Natural killer cell treated with Interleukin-12 subunit alpha and Interleukin-12 subunit beta and Interleukin-15 and Interleukin-18, amount 100 ng/mL, for 72 hours (primary cell): ENCODE results near the gene ADAM12. TPM values are rescaled to one million over a fixed set of nuclear protein-coding genes. Genes with fewer than 3 reads are reported as not detected.
"Not testable (repeated sequence)": the region's sequence is repeated elsewhere in the genome, so short reads cannot be mapped to it uniquely, and the experiment has no call there.

Experiments
- ATAC-seq, 2 donors: fragments of 150-1000 bp; cut with Tn5 transposase in 1 of 2; sonication (Bioruptor Pico), chemical (Tn5 transposase) in 1 of 2; 2 replicates each; pipeline ENCODE4 v1.10.0; 2021
- DNase-seq: peaks from one replicate; pipeline ENCODE4 v3.0.0; 2022; ENCODE audit warnings: low spot score
- H3K27ac Mint-ChIP-seq, 2 donors: 1 replicate in 1 of 2; 2 replicates in 1 of 2; pipeline ENCODE4 v1.8.0; 2022; ENCODE audit warnings: mixed read lengths in 2 of 2, mild to moderate bottlenecking in 1 of 2, moderate library complexity in 1 of 2
- H3K27me3 Mint-ChIP-seq, 2 donors: 1 replicate in 1 of 2; 2 replicates in 1 of 2; pipeline ENCODE4 v1.8.0; 2022; ENCODE audit warnings: mixed read lengths in 2 of 2
- H3K36me3 Mint-ChIP-seq: one replicate; pipeline ENCODE4 v1.8.0; 2022; ENCODE audit warnings: mixed read lengths
- H3K4me1 Mint-ChIP-seq, 2 donors: 1 replicate in 1 of 2; 2 replicates in 1 of 2; pipeline ENCODE4 v1.8.0; 2022; ENCODE audit warnings: low read depth in 2 of 2, mixed read lengths in 2 of 2, mild to moderate bottlenecking in 1 of 2
- H3K4me3 Mint-ChIP-seq: one replicate; pipeline ENCODE4 v1.8.0; 2022; ENCODE audit warnings: mixed read lengths
- H3K9me3 Mint-ChIP-seq: 2 replicates; pipeline ENCODE4 v1.8.0; 2022; ENCODE audit warnings: mixed read lengths
- total RNA-seq, 2 donors: library from RNA; stranded (reverse); gene quantifications; one replicate each; pipeline ENCODE4 v1.2.3, GENCODE V29; 2022

Gene ADAM12
- total RNA-seq, 2 donors from 2014 or later = 0.06 to 0.48 TPM

DNA sequence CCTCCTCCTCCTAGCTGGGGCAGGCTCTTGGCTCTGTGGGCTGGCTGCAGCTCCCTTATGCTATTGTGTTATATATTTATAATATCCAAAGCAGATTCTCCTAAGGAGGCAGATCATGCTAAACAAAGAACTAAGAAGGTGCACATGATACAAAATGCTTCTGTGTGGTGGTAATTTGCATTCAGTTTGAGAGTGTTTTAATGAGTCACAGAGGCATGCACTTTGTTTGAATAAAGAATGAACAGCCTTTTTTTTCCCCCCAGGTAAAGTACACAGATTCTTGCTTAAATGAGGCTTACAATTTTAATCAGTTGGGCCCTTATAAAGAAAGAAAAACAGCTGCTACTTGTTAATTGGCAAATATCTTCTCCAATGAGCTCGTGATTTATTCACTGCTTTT, 396.9 kb downstream of the ADAM12 start:
- no peak for ATAC-seq
- DNase-seq = no peak
- Mint-ChIP-seq H3K9me3 (no peaks in the 10 kb centered on the region), H3K36me3 (no peaks in the 10 kb centered on the region), H3K27ac (no peak overlapping the region), H3K4me1 (peaks cover 0 to 7% of the 10 kb centered on the region in 2 donors), H3K27me3 (peaks cover 0 to 6% of the 10 kb centered on the region in 2 donors), H3K4me3 (no peak overlapping the region)

DNA sequence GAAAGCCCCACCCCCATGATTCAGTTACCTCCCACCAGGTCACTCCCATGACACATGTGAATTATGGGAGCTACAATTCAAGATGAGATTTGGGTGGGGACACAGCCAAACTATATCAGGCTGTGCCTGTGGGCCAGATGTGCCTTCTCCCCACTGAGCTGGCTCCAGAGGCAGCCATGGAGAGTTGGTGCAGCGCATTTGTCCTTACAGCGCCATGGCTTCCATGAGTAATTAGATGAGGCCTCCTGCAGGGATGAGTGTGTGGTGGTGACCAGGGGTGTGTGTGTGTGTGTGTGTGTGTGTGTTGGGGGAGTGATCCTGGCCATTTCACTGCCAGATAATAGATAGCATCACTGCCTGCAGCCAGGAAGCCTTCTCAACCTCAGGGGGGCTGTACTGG, 397.3 kb downstream of the ADAM12 start:
- H3K36me3 Mint-ChIP-seq = no peaks in the 10 kb centered on the region
- no peaks in the 10 kb centered on the region for H3K9me3 Mint-ChIP-seq
- no peak overlapping the region for H3K4me3 Mint-ChIP-seq
- peaks cover 0 to 6% of the 10 kb centered on the region in 2 donors for H3K27me3 Mint-ChIP-seq
- H3K4me1 Mint-ChIP-seq = peaks cover 0 to 8% of the 10 kb centered on the region in 2 donors
- no peak for DNase-seq
- no peak for ATAC-seq
- H3K27ac Mint-ChIP-seq = no peak overlapping the region

- H3K9me3 Mint-ChIP-seq = no peaks in the 10 kb centered on the region
- ATAC-seq = no peak
- no peak overlapping the region for H3K27ac Mint-ChIP-seq
- peaks cover 5 to 15% of the 10 kb centered on the region in 2 donors for H3K4me1 Mint-ChIP-seq
- no peaks in the 10 kb centered on the region for H3K36me3 Mint-ChIP-seq
- H3K4me3 Mint-ChIP-seq = no peak overlapping the region
- DNase-seq = no peak
- H3K27me3 Mint-ChIP-seq = peaks cover 0 to 6% of the 10 kb centered on the region in 2 donors
Observed at GRCh38 chr10:125989791-125990190, 398.5 kb downstream of the ADAM12 start.

DNA sequence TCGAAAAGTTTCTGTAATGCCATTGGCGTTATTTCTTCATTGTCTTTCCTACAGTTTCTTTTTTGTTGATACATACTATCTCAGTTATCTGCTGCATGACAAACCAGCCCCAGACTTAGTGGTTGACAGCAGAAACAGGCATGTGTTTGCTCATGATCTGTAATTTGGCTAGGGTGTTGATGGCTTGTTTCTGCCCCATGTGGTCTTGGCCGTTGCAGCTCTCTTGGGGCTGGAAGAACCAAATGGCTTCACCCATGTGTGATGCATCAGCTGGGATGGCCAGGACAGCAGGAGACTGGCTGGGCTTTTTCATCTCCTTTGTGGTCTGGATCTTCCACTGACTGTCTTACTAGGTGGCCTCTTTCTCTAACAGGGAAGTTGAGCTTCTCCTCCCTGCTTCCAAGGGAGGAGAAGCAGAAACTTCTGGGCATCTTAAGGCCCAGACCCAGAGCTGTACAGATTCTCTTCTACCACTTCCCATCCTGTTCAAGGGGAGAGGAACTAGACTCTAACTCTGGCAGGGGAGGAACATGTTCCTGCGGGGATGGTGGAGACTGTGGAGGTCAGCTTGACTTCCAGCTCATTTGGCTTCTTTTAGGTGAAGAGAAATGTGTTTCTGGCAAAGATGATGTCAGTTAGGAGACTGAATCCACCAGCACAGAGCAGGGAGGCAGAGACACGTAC, 402.6 kb downstream of the ADAM12 start:
- no peak overlapping the region for H3K4me3 Mint-ChIP-seq
- DNase-seq (no peak), ATAC-seq (no peak)
- no peaks in the 10 kb centered on the region for H3K9me3 Mint-ChIP-seq
- peaks cover 5 to 33% of the 10 kb centered on the region in 2 donors for H3K4me1 Mint-ChIP-seq
- peak overlapping the region in 1 of 2 donors; percentile 34 for H3K27ac Mint-ChIP-seq
- no peaks in the 10 kb centered on the region for H3K36me3 Mint-ChIP-seq
- peaks cover 2 to 6% of the 10 kb centered on the region in 2 donors for H3K27me3 Mint-ChIP-seq

- Mint-ChIP-seq H3K27ac (no peak overlapping the region), H3K36me3 (no peaks in the 10 kb centered on the region), H3K27me3 (peaks cover 2 to 6% of the 10 kb centered on the region in 2 donors), H3K4me3 (no peak overlapping the region), H3K4me1 (peaks cover 5 to 31% of the 10 kb centered on the region in 2 donors), H3K9me3 (no peaks in the 10 kb centered on the region)
- ATAC-seq (no peak), DNase-seq (no peak)
Observed at GRCh38 chr10:125984865-125985495, 403.3 kb downstream of the ADAM12 start.

- Mint-ChIP-seq H3K27me3 (peaks cover 2 to 12% of the 10 kb centered on the region in 2 donors), H3K9me3 (no peaks in the 10 kb centered on the region), H3K4me1 (peaks cover 5 to 30% of the 10 kb centered on the region in 2 donors), H3K36me3 (no peaks in the 10 kb centered on the region), H3K27ac (no peak overlapping the region), H3K4me3 (no peak overlapping the region)
- ATAC-seq (no peak), DNase-seq (no peak)
Observed at GRCh38 chr10:125984346-125984745, 403.9 kb downstream of the ADAM12 start.

- peaks cover 5 to 30% of the 10 kb centered on the region in 2 donors for H3K4me1 Mint-ChIP-seq
- no peak for DNase-seq
- no peak overlapping the region for H3K27ac Mint-ChIP-seq
- no peaks in the 10 kb centered on the region for H3K9me3 Mint-ChIP-seq
- no peaks in the 10 kb centered on the region for H3K36me3 Mint-ChIP-seq
- no peak for ATAC-seq
- peaks cover 2 to 16% of the 10 kb centered on the region in 2 donors for H3K27me3 Mint-ChIP-seq
- H3K4me3 Mint-ChIP-seq = no peak overlapping the region
Observed at GRCh38 chr10:125983656-125984055, 404.6 kb downstream of the ADAM12 start.

GRCh38 chr10:125983161-125983560, 405.1 kb downstream of the ADAM12 start:
- H3K9me3 Mint-ChIP-seq = no peaks in the 10 kb centered on the region
- H3K4me1 Mint-ChIP-seq = peaks cover 5 to 30% of the 10 kb centered on the region in 2 donors
- H3K4me3 Mint-ChIP-seq = no peak overlapping the region
- DNase-seq (no peak), ATAC-seq (no peak)
- H3K27ac Mint-ChIP-seq = no peak overlapping the region
- H3K36me3 Mint-ChIP-seq = no peaks in the 10 kb centered on the region
- peaks cover 2 to 16% of the 10 kb centered on the region in 2 donors for H3K27me3 Mint-ChIP-seq

- peaks cover 5 to 30% of the 10 kb centered on the region in 2 donors for H3K4me1 Mint-ChIP-seq
- H3K9me3 Mint-ChIP-seq = no peaks in the 10 kb centered on the region
- H3K36me3 Mint-ChIP-seq = no peaks in the 10 kb centered on the region
- H3K27me3 Mint-ChIP-seq = peaks cover 4 to 15% of the 10 kb centered on the region in 2 donors
- DNase-seq (no peak), ATAC-seq (no peak)
- H3K4me3 Mint-ChIP-seq = no peak overlapping the region
- H3K27ac Mint-ChIP-seq = no peak overlapping the region
Observed at GRCh38 chr10:125982260-125982948, 405.9 kb downstream of the ADAM12 start.

GRCh38 chr10:125980521-125981035, 407.7 kb downstream of the ADAM12 start:
- Mint-ChIP-seq H3K27me3 (peaks cover 9 to 16% of the 10 kb centered on the region in 2 donors), H3K27ac (no peak overlapping the region), H3K4me1 (peaks cover 3 to 21% of the 10 kb centered on the region in 2 donors), H3K9me3 (no peaks in the 10 kb centered on the region), H3K4me3 (no peak overlapping the region), H3K36me3 (no peaks in the 10 kb centered on the region)
- DNase-seq = no peak
- ATAC-seq = no peak

DNA sequence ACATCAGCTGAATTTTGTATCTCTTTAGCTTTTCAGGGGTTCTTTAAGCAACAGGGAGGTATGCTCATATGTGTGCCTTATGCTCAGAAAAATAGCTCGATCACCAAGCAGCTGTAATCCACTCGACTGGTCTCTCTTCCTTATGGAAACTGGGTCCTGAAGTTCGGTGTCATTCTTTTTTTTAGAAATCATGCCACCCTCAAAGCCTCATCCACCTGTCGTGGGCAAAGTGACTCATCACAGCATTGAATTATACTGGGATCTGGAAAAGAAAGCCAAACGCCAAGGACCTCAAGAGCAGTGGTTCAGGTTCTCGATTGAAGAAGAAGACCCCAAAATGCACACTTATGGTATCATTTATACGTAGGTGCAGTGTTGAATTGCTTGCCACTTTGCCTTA, 408.3 kb downstream of the ADAM12 start:
- Mint-ChIP-seq H3K27ac (no peak overlapping the region), H3K4me3 (no peak overlapping the region), H3K27me3 (peaks cover 10 to 18% of the 10 kb centered on the region in 2 donors), H3K9me3 (no peaks in the 10 kb centered on the region), H3K36me3 (no peaks in the 10 kb centered on the region), H3K4me1 (peaks cover 0 to 18% of the 10 kb centered on the region in 2 donors)
- DNase-seq (no peak), ATAC-seq (no peak)

GRCh38 chr10:125976960-125977605, 411.2 kb downstream of the ADAM12 start:
- DNase-seq (no peak), ATAC-seq (no peak)
- Mint-ChIP-seq H3K27me3 (peaks cover 14 to 18% of the 10 kb centered on the region in 2 donors), H3K27ac (no peak overlapping the region), H3K36me3 (no peaks in the 10 kb centered on the region), H3K4me3 (no peak overlapping the region), H3K4me1 (peaks cover 0 to under 1% of the 10 kb centered on the region in 2 donors), H3K9me3 (no peaks in the 10 kb centered on the region)

DNA sequence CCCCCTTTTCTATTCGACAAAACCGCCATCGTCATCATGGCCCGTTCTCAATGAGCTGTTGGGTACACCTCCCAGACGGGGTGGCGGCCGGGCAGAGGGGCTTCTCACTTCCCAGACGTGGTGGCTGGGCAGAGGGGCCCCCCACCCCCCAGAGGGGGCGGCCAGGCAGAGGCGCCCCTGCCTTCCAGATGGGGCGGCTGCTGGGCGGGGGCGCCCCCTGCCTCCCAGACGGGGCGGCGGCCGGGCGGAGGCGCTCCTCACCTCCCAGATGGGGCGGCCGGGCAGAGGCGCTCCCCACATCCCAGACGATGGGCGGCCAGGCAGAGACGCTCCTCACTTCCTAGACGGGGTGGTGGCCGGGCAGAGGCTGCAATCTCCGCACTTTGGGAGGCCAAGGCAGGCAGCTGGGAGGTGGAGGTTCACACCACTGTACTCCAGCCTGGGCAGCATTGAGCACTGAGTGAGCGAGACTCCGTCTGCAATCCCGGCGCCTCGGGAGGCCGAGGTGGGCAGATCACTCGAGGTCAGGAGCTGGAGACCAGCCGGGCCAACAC, 418.1 kb downstream of the ADAM12 start:
- not testable (repeated sequence) for H3K36me3 Mint-ChIP-seq, H3K9me3 Mint-ChIP-seq, DNase-seq, ATAC-seq, H3K27ac Mint-ChIP-seq, H3K4me1 Mint-ChIP-seq, H3K4me3 Mint-ChIP-seq
- H3K27me3 Mint-ChIP-seq = peaks cover 13 to 15% of the 10 kb centered on the region in 2 donors
